ENCODE measurements around the gene R3HCC1L.

R3HCC1L gene

GRCh38 chr10:98194633-98195032 is 60.2 kb downstream of the R3HCC1L start:
- no peak for TF ChIP-seq CTCF (IDR thresholded peaks at IDR 0.05; ENCODE audit: low read depth, low read length, missing control alignments)
- H3K4me3 ChIP-seq (replicated peaks; ENCODE audit: low read depth, low read length): no peak overlapping the region
- DNase-seq (ENCODE audit: extremely low read depth, low read depth): no peak

- no peak for DNase-seq (ENCODE audit: extremely low read depth, low read depth)
- H3K4me3 ChIP-seq (replicated peaks; ENCODE audit: low read depth, low read length): no peak overlapping the region
- TF ChIP-seq CTCF (IDR thresholded peaks at IDR 0.05; ENCODE audit: low read depth, low read length, missing control alignments): no peak
These were observed 60.7 kb downstream of the R3HCC1L start for GRCh38 chr10:98195120-98195519.

DNA sequence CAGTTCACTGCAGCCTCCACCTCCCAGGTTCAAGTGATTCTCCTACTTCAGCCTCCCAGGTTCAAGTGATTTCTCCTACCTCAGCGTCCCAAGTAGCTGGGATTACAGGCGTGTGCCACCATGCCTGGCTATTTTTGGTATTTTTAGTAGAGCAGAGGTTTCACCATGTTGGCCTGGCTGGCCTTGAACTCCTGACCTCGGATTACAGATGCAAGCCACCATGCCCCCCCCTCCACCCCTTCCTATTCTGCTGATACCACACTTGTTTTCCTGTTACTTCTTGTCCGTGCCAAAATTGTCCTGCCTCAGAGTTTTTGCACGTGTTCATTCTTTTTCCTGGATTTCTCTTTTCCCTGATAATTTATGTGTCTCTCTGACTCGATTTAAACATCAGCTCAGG is 62.5 kb downstream of the R3HCC1L start:
- no peak for DNase-seq (ENCODE audit: extremely low read depth, low read depth)
- TF ChIP-seq CTCF (IDR thresholded peaks at IDR 0.05; ENCODE audit: low read depth, low read length, missing control alignments): no peak
- no peak overlapping the region for H3K4me3 ChIP-seq (replicated peaks; ENCODE audit: low read depth, low read length)

DNA sequence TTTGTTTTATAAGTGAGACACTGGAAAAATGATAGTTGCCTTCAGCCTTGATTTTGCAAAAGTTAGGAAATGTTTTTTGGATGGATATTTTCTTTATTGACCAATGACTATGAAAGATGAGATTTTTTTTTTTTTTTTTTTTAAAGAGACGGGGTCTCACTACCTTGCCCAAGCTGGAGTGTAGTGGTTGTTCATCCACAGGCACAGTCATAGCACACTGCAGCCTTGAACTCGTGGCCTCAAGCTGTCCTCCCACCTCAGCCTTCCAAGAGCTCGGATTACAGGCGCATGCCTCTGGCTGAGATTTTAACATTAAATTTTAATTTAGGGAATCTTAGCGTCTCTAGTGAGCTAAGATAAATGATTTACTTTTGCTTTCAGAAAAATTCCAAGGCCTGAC is 67.3 kb downstream of the R3HCC1L start:
- DNase-seq (ENCODE audit: extremely low read depth, low read depth): no peak
- no peak for TF ChIP-seq CTCF (IDR thresholded peaks at IDR 0.05; ENCODE audit: low read depth, low read length, missing control alignments)
- no peak overlapping the region for H3K4me3 ChIP-seq (replicated peaks; ENCODE audit: low read depth, low read length)

GRCh38 chr10:98202378-98202777 is 67.9 kb downstream of the R3HCC1L start:
- no peak for TF ChIP-seq CTCF (IDR thresholded peaks at IDR 0.05; ENCODE audit: low read depth, low read length, missing control alignments)
- no peak for DNase-seq (ENCODE audit: extremely low read depth, low read depth)
- H3K4me3 ChIP-seq (replicated peaks; ENCODE audit: low read depth, low read length): no peak overlapping the region

DNA sequence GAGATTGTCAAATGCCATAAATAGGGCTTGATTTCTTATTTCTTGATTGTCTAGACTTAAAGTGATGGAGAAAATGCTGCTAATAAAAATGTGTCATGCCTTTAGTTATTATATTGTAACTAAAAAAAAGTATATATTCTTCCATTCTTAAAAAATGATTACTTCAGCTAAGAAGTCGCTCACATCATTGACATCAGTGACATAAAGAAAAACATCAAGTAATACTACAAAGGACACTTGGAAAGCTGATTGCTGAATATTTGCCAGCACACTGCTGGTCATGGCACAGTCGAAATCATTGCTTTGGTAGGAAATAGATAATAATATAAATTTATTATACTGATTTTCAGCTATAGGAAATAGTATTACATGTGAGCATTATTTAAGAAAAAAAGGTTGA is 70.9 kb downstream of the R3HCC1L start:
- no peak for DNase-seq (ENCODE audit: extremely low read depth, low read depth)
- no peak for TF ChIP-seq CTCF (IDR thresholded peaks at IDR 0.05; ENCODE audit: low read depth, low read length, missing control alignments)
- H3K4me3 ChIP-seq (replicated peaks; ENCODE audit: low read depth, low read length): no peak overlapping the region

- TF ChIP-seq CTCF (IDR thresholded peaks at IDR 0.05; ENCODE audit: low read depth, low read length, missing control alignments): no peak
- no peak overlapping the region for H3K4me3 ChIP-seq (replicated peaks; ENCODE audit: low read depth, low read length)
- no peak for DNase-seq (ENCODE audit: extremely low read depth, low read depth)
These were observed 74.5 kb downstream of the R3HCC1L start for GRCh38 chr10:98208925-98209324.
